A549 (cell line): ENCODE results near the gene NOTCH3.

Experiments
- ELK1 ChIP-seq: fragments of 150-350 bp; IDR thresholded peaks from 2 replicates; pipeline ENCODE4 v1.6.1; 2014; ENCODE audit warnings: low read depth, mild to moderate bottlenecking, low read length
- EP300 ChIP-seq, 2 experiments: fragments of >200 bp; sonication (Bioruptor Twin); formaldehyde crosslinking; IDR thresholded peaks; 2 replicates in 1 of 2; 3 replicates in 1 of 2; pipeline ENCODE4 v1.6.1; 2016 to 2017
- ESRRA ChIP-seq: fragments of 150-350 bp; IDR thresholded peaks from 2 replicates; pipeline ENCODE4 v1.6.1; 2014; ENCODE audit warnings: mild to moderate bottlenecking, low read length, borderline replicate concordance
- JUN ChIP-seq, 2 experiments: fragments of >200 bp; sonication (Bioruptor Twin); formaldehyde crosslinking; IDR thresholded peaks; 2 replicates in 1 of 2; 3 replicates in 1 of 2; pipeline ENCODE4 v1.6.1; 2016 to 2017
- MAX ChIP-seq: IDR thresholded peaks from 2 replicates; pipeline ENCODE4 v1.6.1; 2012
- MYC ChIP-seq: IDR thresholded peaks from 2 replicates; pipeline ENCODE4 v1.6.1; 2012; ENCODE audit warnings: mild to moderate bottlenecking, inconsistent platforms, low read length, improper control_type of control experiment, borderline replicate concordance
- NFE2L2 ChIP-seq: fragments of 150-350 bp; conservative IDR thresholded peaks from 2 replicates; pipeline ENCODE4 v1.6.1; 2014; ENCODE audit warnings: low read length
- PHF8 ChIP-seq: fragments of 200-600 bp; sonication (generic); IDR thresholded peaks from 2 replicates; pipeline ENCODE4 v1.6.1; 2016; ENCODE audit warnings: low read depth, mild to moderate bottlenecking, antibody characterized with exemption, moderate library complexity, borderline replicate concordance
- POLR2A ChIP-seq: IDR thresholded peaks from 2 replicates; pipeline ENCODE4 v1.6.1; 2012; ENCODE audit warnings: mild to moderate bottlenecking, low read length
- RARB ChIP-seq: fragments of 250-450 bp; sonication (Bioruptor Pico); IDR thresholded peaks from 2 replicates; pipeline ENCODE4 v1.8.0; 2021; ENCODE audit warnings: mild to moderate bottlenecking, moderate library complexity
- SREBF2 ChIP-seq: fragments of 450-650 bp; IDR thresholded peaks from 2 replicates; pipeline ENCODE4 v1.6.1; 2014; ENCODE audit warnings: mild to moderate bottlenecking, moderate library complexity
- TF ChIP-seq, protein P1 (sequence below): fragments of >200 bp; sonication (Bioruptor Twin); formaldehyde crosslinking; IDR thresholded peaks from 3 replicates; pipeline ENCODE4 v1.5.1; 2016

DNA sequence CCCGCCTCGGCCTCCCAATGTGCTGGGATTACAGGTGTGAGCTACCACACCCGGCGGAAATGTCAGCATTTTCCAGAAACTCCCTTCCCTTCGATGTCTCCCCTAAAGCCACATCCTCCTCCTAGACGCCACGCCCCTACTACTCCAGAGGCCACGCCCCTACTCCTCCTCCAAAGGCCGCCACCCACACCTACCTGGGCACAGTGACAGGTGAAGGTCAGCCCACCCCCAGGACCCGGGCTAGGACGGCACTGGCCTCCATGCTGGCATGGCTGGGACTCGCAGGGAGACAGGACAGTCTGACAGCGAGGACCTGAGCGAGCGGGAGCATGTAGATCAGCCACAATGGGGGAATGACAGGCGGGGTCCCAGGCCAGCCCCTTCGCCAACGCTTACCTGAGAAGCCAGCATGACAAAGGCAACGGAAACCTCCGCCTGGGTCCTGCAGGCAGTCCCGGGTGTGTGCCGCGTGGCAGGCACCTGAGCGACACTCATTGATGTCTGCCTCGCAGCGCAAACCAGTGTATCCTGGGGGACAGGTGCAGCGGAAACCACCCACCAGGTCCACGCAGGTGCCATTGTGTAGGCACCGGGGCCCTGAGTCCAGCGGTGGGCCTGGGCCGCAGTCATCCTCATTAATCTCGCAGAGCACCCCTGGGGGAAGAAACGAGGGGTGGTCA lies 22.0 kb downstream of the NOTCH3 start:
- TF ChIP-seq RARB (CRISPR knock-in tag): no peak
- TF ChIP-seq, protein P1, sequence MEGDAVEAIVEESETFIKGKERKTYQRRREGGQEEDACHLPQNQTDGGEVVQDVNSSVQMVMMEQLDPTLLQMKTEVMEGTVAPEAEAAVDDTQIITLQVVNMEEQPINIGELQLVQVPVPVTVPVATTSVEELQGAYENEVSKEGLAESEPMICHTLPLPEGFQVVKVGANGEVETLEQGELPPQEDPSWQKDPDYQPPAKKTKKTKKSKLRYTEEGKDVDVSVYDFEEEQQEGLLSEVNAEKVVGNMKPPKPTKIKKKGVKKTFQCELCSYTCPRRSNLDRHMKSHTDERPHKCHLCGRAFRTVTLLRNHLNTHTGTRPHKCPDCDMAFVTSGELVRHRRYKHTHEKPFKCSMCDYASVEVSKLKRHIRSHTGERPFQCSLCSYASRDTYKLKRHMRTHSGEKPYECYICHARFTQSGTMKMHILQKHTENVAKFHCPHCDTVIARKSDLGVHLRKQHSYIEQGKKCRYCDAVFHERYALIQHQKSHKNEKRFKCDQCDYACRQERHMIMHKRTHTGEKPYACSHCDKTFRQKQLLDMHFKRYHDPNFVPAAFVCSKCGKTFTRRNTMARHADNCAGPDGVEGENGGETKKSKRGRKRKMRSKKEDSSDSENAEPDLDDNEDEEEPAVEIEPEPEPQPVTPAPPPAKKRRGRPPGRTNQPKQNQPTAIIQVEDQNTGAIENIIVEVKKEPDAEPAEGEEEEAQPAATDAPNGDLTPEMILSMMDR: no peak
- TF ChIP-seq JUN (IDR thresholded peaks at IDR 0.05): no peak
- no peak for TF ChIP-seq MYC
- no peak for TF ChIP-seq EP300 (IDR thresholded peaks at IDR 0.05)
- no peak for TF ChIP-seq MAX
- TF ChIP-seq PHF8: no peak
- TF ChIP-seq SREBF2: no peak
- no peak for TF ChIP-seq POLR2A
- TF ChIP-seq ELK1: no peak
- no peak for TF ChIP-seq NFE2L2
- no peak for TF ChIP-seq ESRRA
